GM18507 (cell line): ENCODE measurements around the gene SEMA3C.

Experiments used
- DNase-seq: peaks from one replicate; pipeline ENCODE4 v3.0.0; 2011; ENCODE audit warnings: low read depth; ENCODE audit not compliant: insufficient read length; ENCODE audit errors: extremely low spot score
- FAIRE-seq: peaks from 2 replicates; lab custom pipeline; 2011; peaks lifted over from hg19 to GRCh38; lab: Jason Lieb, UNC

SEMA3C gene

DNA sequence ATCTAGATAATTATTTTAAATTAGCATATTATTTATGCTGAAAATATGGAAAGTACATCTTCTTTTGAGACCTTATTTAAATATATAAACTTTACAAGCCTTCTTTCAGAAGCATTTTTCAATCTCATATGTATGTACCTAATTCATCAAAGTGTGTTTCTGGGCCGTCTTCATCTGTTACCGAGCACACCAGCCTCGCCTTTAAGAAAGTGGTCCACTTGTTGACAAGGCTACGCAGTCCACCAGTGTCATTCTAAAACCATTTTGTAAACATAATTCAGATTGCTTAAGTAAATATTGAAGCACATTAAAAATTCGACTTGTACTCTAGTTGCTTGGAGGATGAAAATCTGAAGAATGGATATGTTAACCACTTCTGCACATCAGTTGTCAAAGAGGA lies 116.3 kb downstream of the SEMA3C start:
- FAIRE-seq (no peak), DNase-seq (no peak)

DNA sequence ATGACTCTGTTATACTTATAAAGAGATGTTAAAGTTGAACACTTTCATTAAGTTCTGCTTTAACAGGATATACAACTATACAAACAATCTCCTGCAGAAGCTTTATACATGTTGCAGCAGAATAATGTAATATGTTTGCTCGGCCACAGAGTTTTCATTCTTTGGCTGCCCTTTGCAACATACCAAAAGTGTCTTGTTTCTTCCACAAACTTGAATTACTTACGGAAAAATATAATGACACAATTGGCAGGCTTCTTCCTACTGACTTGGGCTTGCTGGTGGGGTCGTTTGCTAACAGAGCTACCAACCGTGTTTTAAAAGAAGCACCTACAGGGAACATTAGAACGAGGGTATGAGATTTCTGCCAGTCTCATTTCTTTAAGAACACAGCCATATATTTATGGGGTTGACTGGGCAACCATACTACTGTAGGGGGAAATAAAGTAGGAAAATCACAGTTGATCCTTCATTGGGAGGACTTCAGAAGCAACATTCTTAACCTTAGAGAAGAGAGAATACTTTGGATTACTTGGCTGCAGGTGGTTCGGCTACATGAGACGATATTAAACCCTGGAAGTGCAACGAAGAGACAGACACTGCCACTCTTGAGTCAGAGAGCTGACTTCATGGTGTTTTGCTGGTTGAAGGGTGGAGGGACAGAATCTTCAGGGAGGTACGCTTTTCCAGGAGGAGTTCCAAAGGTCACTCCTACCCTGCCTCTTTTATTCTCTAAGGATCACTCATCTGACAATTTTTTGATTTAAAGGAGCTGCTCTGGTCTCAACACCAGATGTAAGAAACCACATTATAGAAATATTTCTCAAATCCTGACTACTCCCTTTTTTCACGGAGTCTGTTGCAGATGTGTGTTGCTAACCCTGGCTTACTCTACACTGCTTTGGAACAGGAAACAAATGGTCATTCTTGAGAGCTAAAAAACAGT lies 123.9 kb downstream of the SEMA3C start:
- DNase-seq: no peak
- FAIRE-seq: no peak

DNA sequence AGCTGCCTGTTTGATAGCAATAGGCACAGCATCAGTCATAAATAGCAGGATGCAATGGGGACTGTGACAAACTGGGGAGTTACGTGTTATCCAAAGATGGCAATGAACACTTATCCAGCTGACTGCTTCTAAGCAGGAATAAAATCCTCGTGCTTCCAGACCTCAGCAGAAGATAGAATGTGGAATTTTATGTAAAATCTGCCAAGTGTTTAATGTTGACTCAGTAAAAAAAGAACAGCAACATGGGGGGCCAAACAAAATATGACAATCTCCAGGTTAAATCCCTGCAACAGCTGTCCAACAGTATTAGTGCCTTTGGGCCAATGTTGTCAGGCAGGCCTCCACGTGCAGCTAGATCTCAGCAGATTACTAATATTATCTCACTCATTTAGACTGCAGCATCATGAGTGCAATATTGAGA lies 127.3 kb downstream of the SEMA3C start:
- no peak for FAIRE-seq

DNA sequence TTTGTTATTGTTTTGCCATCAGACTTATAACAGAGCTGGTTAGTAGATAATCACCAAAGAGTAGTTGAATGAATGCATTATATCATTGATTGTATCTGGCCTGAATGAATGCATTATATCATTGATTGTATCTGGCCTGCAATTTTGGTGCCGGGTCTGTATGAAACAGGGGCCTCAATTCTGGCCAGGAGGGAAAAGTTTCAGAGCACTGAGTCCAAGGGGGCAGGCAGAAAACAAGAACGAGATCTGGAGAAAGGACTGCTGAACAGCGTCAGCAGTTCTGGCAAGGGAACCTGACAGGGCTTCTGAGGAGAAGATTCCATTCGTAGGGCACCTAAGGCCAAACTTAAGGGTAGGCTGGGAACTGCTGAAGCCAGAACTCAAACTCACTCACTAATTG lies 128.0 kb downstream of the SEMA3C start:
- DNase-seq (no peak), FAIRE-seq (no peak)

More for the DNA sequence above, 127.3 kb downstream of the SEMA3C start:
- DNase-seq: no peak

DNA sequence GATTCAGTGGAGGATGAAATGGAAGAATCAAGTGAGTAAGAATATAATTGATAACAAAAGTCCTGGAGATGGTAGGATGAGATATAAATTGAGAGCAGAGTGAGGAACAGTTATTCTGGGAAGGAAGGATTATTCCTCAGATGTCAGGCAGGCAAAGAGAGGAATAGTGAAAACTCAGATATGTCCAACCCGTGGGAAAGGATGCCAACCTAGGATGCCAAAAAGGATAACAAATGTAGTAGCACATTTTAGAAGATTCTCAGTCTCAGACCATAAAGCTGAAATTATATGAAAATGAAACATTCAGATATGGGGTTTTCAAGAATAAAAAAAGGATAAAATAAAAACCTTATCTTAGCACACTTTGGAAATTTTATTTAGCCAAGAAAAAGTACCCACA lies 131.1 kb downstream of the SEMA3C start:
- FAIRE-seq (no peak), DNase-seq (no peak)

DNA sequence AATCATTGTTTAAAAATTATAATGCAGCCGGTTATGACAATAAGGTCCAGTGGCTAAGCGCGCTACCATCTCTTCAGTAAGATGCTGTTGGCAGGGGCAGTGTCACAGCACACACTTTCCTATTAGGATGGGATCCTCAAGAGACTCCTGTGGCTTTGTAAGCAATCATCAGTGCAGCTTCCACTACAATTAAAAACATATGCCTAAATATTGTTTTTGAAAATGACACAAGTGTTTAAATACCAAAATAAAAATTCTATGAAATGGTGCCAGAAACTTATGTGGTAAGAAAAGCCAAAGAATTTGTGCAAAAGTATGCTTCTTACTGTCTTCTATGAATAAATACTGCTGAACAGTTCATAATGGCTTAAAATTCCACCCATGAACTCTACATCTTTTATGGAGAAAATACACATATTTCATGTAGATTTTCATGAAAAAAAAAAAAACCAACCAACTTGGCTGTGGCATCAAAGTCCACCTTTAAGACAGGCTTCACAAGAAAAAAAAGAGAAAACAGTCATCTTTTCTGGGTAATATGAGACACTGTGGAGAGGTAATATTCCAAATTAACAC lies 132.8 kb downstream of the SEMA3C start:
- DNase-seq (no peak), FAIRE-seq (no peak)

DNA sequence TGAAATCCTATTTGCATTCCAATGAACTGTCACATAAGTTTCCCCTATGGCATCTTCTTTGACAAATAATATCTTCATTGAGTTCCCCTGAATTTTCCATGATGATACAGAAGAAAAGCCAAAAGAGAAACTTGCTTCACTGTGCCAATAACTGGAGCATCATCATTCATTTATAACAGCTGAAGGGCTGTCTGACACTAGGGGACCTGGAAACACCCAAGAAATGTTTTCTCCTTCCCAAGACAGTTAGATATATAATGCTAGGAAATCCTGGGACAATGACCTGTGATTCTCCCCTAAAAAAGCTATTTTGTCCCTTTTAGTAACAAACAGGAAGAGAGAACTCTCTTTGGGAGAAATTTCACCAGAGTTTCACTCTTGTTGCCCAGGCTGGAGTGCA lies 133.6 kb downstream of the SEMA3C start:
- DNase-seq (no peak), FAIRE-seq (no peak)

DNA sequence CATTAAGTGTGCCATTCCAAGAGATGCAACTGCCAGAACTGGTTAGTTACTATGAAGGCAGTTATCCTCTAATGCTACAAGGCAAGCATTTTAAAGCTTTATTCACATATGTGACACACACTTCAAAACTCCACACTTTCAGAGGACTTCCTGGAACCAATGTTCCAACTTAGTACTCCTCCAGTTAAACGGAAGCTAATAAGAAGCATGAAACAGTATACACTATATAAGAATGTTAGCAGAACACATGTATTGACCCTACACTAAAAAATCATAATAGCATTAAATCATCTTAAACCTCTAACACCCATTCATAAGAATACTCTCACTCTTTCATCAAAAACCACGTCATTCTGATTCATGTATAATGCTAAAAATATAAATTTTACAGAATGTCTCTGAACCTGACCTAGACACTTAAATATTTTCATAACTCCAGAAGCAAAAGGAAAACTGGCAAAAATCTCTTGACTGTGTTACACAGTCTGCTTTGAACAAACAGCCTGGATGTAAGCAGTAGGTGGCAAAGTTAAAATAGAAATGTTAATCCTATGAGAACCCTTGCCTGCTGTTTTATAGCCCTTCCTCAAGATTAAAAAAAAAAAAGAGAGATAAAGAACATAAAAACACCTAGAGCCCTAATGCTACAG lies 135.0 kb downstream of the SEMA3C start:
- DNase-seq: no peak

DNA sequence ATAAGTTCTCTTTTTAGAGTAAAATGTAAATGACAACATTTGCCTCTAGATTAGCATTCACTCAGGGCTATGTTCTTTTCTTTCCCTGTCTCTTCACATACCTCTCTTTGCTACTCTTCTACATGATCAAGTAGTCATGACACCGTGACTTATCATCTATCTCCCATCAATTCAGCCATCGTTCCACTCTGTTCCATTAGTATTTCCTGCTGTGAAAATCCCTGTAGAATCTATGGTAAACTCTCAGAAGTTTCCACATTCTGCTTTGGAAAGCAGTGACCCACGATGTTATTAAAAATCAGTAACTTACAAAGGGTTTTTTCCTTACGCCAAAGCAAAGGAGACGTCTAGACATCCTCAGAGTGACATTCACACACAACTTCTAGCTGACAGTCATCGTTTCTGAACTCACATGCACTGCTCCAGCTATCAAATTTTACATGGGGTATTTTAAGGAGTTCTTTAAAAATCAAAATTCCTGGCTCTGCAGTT lies 135.6 kb downstream of the SEMA3C start:
- FAIRE-seq (no peak), DNase-seq (no peak)

More for the DNA sequence above, 135.0 kb downstream of the SEMA3C start:
- FAIRE-seq: no peak

DNA sequence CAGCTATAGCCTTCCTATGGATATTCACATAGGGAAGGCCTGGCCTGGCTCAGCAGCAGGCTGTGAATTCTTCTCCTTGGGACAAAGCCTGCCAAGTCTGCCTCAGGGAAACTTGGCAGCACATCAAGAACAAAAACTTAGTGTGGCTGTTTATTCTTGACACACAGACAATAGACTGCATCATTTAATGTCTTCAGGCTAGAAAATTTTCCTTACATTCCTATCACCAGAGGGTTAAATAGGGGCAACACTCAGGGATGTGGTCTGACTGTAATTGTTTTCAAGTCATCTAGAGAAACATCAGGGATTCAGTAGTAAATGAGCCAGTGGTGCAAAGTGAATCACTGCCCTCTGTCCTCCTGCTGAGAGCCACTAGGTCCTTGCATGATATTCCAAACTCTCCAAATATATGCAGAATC lies 137.3 kb downstream of the SEMA3C start:
- FAIRE-seq (no peak), DNase-seq (no peak)

DNA sequence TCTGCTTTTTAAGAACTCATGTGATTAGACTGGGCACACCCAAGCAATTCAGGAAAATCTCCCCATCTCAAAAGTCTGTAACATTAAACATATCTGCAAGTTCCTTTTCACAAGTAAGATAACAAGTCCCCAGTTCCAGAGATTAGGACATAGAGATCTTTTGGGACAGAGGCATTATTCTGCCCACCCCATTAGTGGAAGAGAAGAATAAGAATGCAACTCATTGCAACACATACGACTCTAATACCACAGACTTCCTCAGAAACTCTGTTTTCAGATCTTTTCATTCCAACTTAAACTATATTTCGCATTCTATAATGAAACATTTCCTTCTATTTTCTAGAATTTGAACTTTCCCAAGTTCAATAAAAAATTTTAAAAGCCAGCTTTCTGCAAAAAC lies 137.7 kb downstream of the SEMA3C start:
- DNase-seq: no peak
- FAIRE-seq: no peak

DNA sequence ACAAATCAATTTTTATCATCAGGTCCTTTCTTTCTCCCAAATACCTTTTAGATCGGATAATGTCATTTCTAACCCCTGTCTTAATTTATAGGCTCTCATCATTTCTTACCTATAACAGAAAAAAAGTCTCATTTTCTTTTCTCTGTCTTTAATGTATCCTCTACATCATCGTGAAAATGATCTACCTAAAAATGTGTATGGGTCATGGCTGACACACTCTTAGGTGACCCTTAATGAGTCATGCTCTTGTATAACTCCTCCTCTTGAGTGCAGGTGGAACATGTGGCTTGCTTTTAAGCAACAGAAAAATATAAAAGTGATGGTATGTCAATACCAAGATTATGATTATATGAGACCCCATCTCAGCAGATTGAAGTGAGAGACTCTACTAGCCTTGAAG lies 139.4 kb downstream of the SEMA3C start:
- no peak for DNase-seq
- no peak for FAIRE-seq

DNA sequence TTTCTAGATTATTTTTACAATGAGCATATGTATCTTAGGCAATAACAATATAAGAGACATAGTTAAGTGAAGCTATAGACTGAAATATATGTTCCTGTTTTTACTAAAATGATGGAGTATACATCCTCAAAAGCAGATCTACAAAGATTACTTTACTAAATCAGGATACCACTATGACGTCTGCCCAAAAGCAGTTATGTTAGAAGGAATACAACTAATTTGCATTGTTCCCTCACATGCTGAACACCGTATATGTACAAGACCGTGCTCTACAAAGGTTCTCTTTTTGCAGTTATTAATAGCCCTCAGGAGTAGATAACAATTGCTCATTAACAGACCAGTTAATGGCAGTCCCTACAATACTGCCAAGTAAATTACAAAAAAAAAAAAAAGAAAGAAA lies 143.0 kb downstream of the SEMA3C start:
- FAIRE-seq: no peak
- no peak for DNase-seq

DNA sequence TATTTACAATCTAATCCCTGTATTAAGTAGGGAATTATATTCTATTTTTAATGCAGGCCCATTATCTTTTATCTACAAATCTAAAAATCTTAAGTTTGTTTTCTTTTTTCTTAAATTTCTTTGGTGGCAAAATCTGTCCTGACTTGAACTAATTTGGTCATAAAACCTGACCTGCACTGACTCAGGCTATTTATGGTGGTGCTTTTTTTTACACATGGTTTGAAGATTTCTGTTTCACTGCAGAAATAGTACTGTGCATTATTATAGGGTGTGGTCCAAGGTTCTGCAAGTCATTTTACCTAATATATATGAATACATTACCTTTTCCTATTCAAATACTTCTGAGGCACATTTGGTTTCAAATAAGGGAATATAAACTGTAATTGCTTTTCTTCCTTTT lies 143.4 kb downstream of the SEMA3C start:
- DNase-seq (no peak), FAIRE-seq (no peak)

DNA sequence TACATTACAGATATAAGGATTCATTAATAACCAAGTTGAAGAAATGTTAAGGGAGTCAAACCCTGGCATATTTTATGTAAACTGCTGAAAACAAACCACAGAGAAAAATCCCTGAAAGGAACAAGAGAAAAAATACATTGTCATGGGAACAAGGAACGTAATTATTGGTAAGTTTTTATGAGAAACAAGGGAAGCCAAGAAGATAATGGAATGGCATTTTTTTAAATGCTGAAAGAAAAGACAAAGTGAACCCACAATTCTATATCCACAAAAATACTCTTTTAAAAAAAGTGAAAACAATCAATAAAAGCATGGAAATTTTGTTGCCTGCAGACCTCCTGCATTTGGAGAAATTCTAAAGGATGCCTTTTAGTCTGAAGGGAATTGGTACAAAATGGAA lies 144.0 kb downstream of the SEMA3C start:
- no peak for DNase-seq
- no peak for FAIRE-seq

DNA sequence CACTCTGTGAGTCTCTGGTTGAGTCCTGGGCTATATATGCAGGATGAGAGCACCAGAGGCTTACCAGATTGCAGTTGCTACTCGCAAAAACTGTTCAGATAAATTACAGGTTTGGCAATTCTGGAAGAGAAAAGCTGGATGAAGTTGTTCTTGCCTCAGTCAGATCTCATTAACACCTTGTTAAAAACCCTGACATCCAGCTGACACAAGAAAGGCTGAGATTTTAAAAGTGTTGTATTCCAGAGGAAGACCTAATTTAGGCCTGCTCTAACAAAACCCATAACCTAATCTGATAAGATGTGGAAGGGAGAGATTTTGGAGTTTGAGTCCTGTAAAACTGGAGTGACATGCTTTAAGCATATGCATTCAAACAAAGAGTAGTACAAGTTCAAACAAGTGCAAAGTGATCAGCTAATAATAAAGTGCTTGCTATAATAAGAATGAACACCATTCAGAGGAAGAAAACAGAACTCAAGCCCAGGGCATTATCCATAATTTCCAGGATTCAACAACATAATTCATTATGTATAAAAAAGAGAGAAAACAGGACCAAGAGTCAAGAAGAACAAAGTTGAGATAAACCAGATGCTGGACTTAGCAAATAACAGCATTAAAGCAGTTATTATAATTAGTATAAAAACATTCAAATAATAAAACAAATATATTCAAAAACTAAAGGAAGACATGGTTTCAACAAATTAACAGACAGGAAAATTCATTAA lies 144.9 kb downstream of the SEMA3C start:
- DNase-seq (no peak), FAIRE-seq (no peak)

DNA sequence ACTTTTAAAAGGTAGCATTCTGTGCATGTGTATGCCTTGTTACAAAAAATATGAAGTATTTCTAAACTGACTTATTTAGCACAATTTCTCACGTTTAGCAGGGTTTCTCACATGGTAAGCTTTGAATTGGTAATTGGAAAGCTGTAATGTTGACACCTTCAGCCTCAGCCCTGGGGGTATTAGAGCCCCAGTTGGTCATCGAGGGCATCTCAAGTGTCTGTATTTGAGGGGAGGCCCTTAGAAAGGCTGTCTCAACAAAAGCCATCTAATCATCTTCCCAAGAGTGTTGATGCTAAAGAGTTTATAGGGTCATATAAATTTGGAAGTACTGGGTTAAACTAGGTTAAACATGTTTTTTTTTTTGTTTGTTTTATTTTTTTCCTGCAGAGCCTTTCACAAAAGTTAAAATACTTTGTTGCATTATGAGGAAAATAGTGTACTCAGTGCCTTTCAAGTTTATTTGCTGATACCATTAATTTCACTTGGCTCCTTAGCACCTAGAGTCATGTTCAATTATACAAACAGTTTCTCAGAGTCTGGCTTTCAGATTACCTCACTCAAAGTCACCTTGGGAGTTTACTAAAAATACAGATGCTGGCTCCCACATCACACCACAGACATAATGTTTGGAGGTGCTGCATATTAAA lies 146.4 kb downstream of the SEMA3C start:
- DNase-seq: no peak

DNA sequence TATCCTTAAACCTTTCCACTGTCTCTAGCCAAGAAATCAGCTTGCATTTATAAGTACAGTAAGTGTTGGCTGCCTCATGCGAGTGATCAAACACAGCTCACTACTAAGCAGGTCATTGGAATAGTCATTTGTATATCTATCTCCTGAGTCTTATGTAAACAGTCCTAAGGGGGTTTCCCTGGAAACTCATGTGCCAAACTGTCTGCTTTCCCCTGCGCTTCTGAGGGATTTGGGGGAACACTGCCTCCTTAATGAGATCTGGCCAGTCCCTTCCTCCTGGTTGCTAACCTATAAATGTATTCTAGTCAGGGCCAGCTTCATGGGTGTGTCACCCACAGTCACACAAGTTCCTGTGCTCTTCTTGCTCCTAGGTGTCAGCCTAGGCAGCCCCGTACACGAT lies 147.3 kb downstream of the SEMA3C start:
- DNase-seq: no peak
- FAIRE-seq: no peak

More for the DNA sequence above, 146.4 kb downstream of the SEMA3C start:
- no peak for FAIRE-seq

DNA sequence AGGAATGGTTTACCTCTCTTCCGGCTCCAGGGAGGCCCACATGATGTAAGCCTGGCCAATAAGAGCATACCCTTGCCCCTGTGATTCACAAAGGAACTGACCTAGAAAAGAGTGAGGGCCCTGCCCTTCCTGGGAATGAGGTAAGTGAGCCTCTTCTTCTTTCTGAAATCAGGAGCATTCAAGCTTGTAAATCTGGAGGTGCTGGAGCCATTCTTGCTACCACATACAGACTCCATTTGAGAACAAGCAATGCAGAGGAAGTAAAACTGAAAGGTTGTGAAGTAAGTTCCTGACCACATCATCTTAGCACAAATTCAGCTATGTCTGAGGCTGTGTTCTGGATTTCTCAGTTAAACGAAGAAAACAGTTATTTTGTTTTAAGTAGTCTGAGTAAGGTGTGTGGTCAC lies 148.2 kb downstream of the SEMA3C start:
- DNase-seq (no peak), FAIRE-seq (no peak)
